ENCODE data around the gene CFAP100.

- TF ChIP-seq CTCF (IDR thresholded peaks at IDR 0.05; ENCODE audit: poor library complexity) = no peak
- no peak for TF ChIP-seq EZH2 (IDR thresholded peaks at IDR 0.05; ENCODE audit: borderline replicate concordance)
- TF ChIP-seq EZH2phosphoT487 (IDR thresholded peaks at IDR 0.05; ENCODE audit: low read depth, severe bottlenecking, unreplicated experiment) = no peak
Observed at GRCh38 chr3:126461450-126462070, 66.9 kb downstream of the CFAP100 start.

All from hepatocyte (in vitro differentiated cells).